ENCODE results near the gene ZNF462.

Gene ZNF462

DNA sequence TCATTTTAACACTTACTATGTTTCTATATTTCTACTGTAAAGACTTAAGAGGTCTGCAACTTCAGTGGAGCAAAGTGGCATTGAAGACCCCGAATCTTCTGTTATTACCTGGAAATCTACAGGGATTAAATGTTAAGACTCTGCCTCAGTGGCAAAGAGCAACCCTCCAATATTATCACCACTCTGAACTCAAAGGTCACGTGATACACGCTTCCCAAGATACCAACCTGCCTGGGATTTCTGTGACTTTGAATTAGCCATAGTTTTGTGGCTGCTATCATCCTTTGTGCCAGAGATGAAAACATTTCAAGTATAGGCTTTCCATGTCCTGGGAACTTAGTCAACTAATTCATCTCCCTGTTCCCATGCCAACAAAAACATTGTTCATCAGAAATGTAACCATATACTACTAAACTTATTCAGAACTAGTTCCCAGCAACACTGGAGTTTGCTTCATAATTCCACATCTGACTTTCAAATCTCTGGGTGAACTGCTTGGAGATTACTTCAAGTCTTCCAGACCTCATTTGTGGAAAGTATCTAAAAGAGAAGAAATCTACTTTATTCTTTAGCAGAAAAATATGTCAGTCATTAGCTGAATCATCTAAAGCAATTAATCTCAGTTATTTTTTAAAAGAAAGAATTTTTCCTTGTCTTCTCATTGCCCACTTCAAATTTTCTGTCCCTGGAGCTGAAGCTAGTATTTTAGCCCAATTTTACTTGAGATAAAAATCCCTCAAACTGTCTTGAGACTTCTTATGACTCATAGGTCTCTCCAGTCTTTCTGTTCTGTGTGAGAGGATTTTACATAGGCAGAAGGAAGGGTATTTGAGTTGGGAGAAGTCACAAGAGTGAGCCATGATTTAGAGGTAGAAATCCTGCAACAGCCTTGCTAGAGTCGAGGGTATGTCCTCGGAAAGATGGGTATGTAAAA is 83.0 kb downstream of the ZNF462 start:
- Histone ChIP-seq H3K9ac (ENCODE audit: low read length) (no peak overlapping the region), H3K36me3 (ENCODE audit: control insufficient read depth, insufficient read depth, low read length) (peaks cover 73% of the 10 kb centered on the region)

GRCh38 chr9:106947106-106947900 is 84.3 kb downstream of the ZNF462 start:
- Histone ChIP-seq H3K27me3 (ENCODE audit: control insufficient read depth, insufficient read depth, low read length) (no peaks in the 10 kb centered on the region), H3K4me1 (ENCODE audit: control insufficient read depth, insufficient read depth, low read length) (no peaks in the 10 kb centered on the region)

More for the DNA sequence above, 83.0 kb downstream of the ZNF462 start:
- Histone ChIP-seq H3K27ac (ENCODE audit: low read depth, low read length) (no peak overlapping the region), H3K4me1 (ENCODE audit: control insufficient read depth, insufficient read depth, low read length) (no peaks in the 10 kb centered on the region), H3K9me3 (ENCODE audit: control insufficient read depth, insufficient read depth, low read depth, low read length) (no peaks in the 10 kb centered on the region), H3K27me3 (ENCODE audit: control insufficient read depth, insufficient read depth, low read length) (no peaks in the 10 kb centered on the region), H3K4me3 (ENCODE audit: low read depth, low read length) (no peak overlapping the region)

DNA sequence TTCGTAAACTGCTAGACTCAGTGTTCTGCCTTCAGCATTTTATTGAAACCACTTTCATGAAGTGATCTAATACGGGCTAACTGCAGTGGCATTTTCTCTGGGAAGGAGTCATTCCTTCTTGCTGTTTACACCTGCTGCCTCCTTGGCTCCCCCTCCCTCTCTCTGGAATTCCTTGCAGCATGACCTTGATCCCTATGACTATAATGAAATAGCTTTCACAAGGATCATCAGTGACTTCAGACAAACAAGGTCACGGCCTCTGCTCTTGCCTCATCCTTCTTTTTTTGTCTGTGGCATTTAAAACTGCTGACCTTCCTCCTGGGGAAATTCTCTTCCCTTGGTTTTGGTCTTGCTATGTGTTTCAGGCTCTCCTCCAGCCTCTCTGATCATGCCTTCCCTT is 90.2 kb downstream of the ZNF462 start:
- Histone ChIP-seq H3K9ac (ENCODE audit: low read length) (no peak overlapping the region), H3K4me1 (ENCODE audit: control insufficient read depth, insufficient read depth, low read length) (no peaks in the 10 kb centered on the region), H3K9me3 (ENCODE audit: control insufficient read depth, insufficient read depth, low read depth, low read length) (no peaks in the 10 kb centered on the region), H3K36me3 (ENCODE audit: control insufficient read depth, insufficient read depth, low read length) (peaks cover 73% of the 10 kb centered on the region), H3K27ac (ENCODE audit: low read depth, low read length) (no peak overlapping the region), H3K4me3 (ENCODE audit: low read depth, low read length) (no peak overlapping the region), H3K27me3 (ENCODE audit: control insufficient read depth, insufficient read depth, low read length) (no peaks in the 10 kb centered on the region)

More at GRCh38 chr9:106947106-106947900, 84.3 kb downstream of the ZNF462 start:
- H3K27ac ChIP-seq (ENCODE audit: low read depth, low read length) = no peak overlapping the region
- H3K9ac ChIP-seq (ENCODE audit: low read length) = no peak overlapping the region
- peaks cover 68% of the 10 kb centered on the region for H3K36me3 ChIP-seq (ENCODE audit: control insufficient read depth, insufficient read depth, low read length)
- no peaks in the 10 kb centered on the region for H3K9me3 ChIP-seq (ENCODE audit: control insufficient read depth, insufficient read depth, low read depth, low read length)
- H3K4me3 ChIP-seq (ENCODE audit: low read depth, low read length) = no peak overlapping the region

DNA sequence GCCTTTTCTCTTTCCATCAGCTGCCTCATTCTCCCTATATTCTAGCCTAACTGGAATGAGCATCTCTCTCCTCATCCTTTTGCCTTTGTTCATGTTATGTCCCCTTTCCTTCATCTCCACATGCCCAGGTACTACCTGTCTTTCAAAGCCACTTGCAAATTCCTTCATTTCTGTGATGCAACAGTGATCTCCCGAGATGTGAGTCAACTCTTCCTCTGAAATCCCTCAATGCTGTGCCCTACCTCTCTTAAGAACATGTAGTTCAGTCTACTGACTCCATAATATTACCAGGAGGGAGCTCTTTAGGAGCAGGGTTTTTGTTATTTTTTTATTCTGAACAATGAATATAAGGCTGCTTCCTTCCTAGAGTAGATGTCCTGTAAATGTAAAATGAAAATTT is 91.6 kb downstream of the ZNF462 start:
- Histone ChIP-seq H3K27me3 (ENCODE audit: control insufficient read depth, insufficient read depth, low read length) (no peaks in the 10 kb centered on the region), H3K9me3 (ENCODE audit: control insufficient read depth, insufficient read depth, low read depth, low read length) (no peaks in the 10 kb centered on the region), H3K27ac (ENCODE audit: low read depth, low read length) (no peak overlapping the region), H3K4me1 (ENCODE audit: control insufficient read depth, insufficient read depth, low read length) (no peaks in the 10 kb centered on the region), H3K9ac (ENCODE audit: low read length) (no peak overlapping the region), H3K36me3 (ENCODE audit: control insufficient read depth, insufficient read depth, low read length) (peaks cover 82% of the 10 kb centered on the region), H3K4me3 (ENCODE audit: low read depth, low read length) (no peak overlapping the region)

- Histone ChIP-seq H3K27ac (ENCODE audit: low read depth, low read length) (no peak overlapping the region), H3K4me3 (ENCODE audit: low read depth, low read length) (no peak overlapping the region), H3K27me3 (ENCODE audit: control insufficient read depth, insufficient read depth, low read length) (no peaks in the 10 kb centered on the region), H3K9me3 (ENCODE audit: control insufficient read depth, insufficient read depth, low read depth, low read length) (no peaks in the 10 kb centered on the region), H3K36me3 (ENCODE audit: control insufficient read depth, insufficient read depth, low read length) (peaks cover 83% of the 10 kb centered on the region), H3K4me1 (ENCODE audit: control insufficient read depth, insufficient read depth, low read length) (no peaks in the 10 kb centered on the region; the same call in 1 of the 2 replicates), H3K9ac (ENCODE audit: low read length) (no peak overlapping the region)
Observed at GRCh38 chr9:106954974-106955850, 92.2 kb downstream of the ZNF462 start.

GRCh38 chr9:106956971-106957370 is 94.0 kb downstream of the ZNF462 start:
- Histone ChIP-seq H3K4me3 (ENCODE audit: low read depth, low read length) (no peak overlapping the region), H3K4me1 (ENCODE audit: control insufficient read depth, insufficient read depth, low read length) (no peaks in the 10 kb centered on the region; the same call in 1 of the 2 replicates), H3K27me3 (ENCODE audit: control insufficient read depth, insufficient read depth, low read length) (no peaks in the 10 kb centered on the region), H3K36me3 (ENCODE audit: control insufficient read depth, insufficient read depth, low read length) (peaks cover 94% of the 10 kb centered on the region), H3K9ac (ENCODE audit: low read length) (no peak overlapping the region), H3K9me3 (ENCODE audit: control insufficient read depth, insufficient read depth, low read depth, low read length) (peaks cover 3% of the 10 kb centered on the region; the same call in 1 of the 2 replicates), H3K27ac (ENCODE audit: low read depth, low read length) (no peak overlapping the region)

GRCh38 chr9:106958955-106959657 is 96.1 kb downstream of the ZNF462 start:
- Histone ChIP-seq H3K36me3 (ENCODE audit: control insufficient read depth, insufficient read depth, low read length) (peaks cover 96% of the 10 kb centered on the region), H3K27ac (ENCODE audit: low read depth, low read length) (no peak overlapping the region), H3K27me3 (ENCODE audit: control insufficient read depth, insufficient read depth, low read length) (no peaks in the 10 kb centered on the region), H3K9me3 (ENCODE audit: control insufficient read depth, insufficient read depth, low read depth, low read length) (peaks cover 3% of the 10 kb centered on the region; the same call in 1 of the 2 replicates), H3K9ac (ENCODE audit: low read length) (no peak overlapping the region), H3K4me3 (ENCODE audit: low read depth, low read length) (no peak overlapping the region), H3K4me1 (ENCODE audit: control insufficient read depth, insufficient read depth, low read length) (no peaks in the 10 kb centered on the region; the same call in 1 of the 2 replicates)

GRCh38 chr9:106960258-106960657 is 97.3 kb downstream of the ZNF462 start:
- Histone ChIP-seq H3K27me3 (ENCODE audit: control insufficient read depth, insufficient read depth, low read length) (no peaks in the 10 kb centered on the region), H3K9me3 (ENCODE audit: control insufficient read depth, insufficient read depth, low read depth, low read length) (peaks cover 3% of the 10 kb centered on the region; the same call in 1 of the 2 replicates), H3K27ac (ENCODE audit: low read depth, low read length) (peak overlapping the region; percentile 7; the same call in 1 of the 2 replicates), H3K36me3 (ENCODE audit: control insufficient read depth, insufficient read depth, low read length) (peaks cover 91% of the 10 kb centered on the region), H3K9ac (ENCODE audit: low read length) (no peak overlapping the region), H3K4me3 (ENCODE audit: low read depth, low read length) (no peak overlapping the region), H3K4me1 (ENCODE audit: control insufficient read depth, insufficient read depth, low read length) (no peaks in the 10 kb centered on the region; the same call in 1 of the 2 replicates)

GRCh38 chr9:106961623-106962022 is 98.7 kb downstream of the ZNF462 start:
- no peak overlapping the region for H3K4me3 ChIP-seq (ENCODE audit: low read depth, low read length)
- H3K27me3 ChIP-seq (ENCODE audit: control insufficient read depth, insufficient read depth, low read length) = no peaks in the 10 kb centered on the region
- H3K9ac ChIP-seq (ENCODE audit: low read length) = no peak overlapping the region
- H3K36me3 ChIP-seq (ENCODE audit: control insufficient read depth, insufficient read depth, low read length) = peaks cover 82% of the 10 kb centered on the region
- H3K27ac ChIP-seq (ENCODE audit: low read depth, low read length) = no peak overlapping the region
- H3K4me1 ChIP-seq (ENCODE audit: control insufficient read depth, insufficient read depth, low read length) = no peaks in the 10 kb centered on the region; the same call in 1 of the 2 replicates
- peaks cover 3% of the 10 kb centered on the region; the same call in 1 of the 2 replicates for H3K9me3 ChIP-seq (ENCODE audit: control insufficient read depth, insufficient read depth, low read depth, low read length)

DNA sequence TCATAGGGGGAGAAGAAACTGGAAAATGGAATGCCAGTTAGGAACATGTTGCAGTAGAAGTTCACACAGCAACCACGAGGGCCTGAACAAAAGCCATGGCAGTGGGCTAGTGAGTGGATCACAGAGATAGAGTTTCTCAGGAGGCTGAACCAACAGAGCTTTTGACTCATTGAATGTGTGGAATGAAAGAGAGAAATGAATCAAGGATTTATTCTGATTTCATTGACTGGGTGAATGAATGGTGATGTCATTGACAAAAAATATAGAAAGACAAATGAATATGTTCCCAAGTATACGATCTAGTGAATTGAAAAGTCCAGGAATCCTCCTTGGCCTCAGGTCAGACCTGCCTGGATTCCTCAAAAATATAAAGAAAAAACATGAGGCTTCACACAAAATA is 99.2 kb downstream of the ZNF462 start:
- no peak overlapping the region for H3K9ac ChIP-seq (ENCODE audit: low read length)
- H3K36me3 ChIP-seq (ENCODE audit: control insufficient read depth, insufficient read depth, low read length) = peaks cover 78% of the 10 kb centered on the region
- H3K4me1 ChIP-seq (ENCODE audit: control insufficient read depth, insufficient read depth, low read length) = no peaks in the 10 kb centered on the region; the same call in 1 of the 2 replicates
- no peak overlapping the region for H3K4me3 ChIP-seq (ENCODE audit: low read depth, low read length)
- H3K27me3 ChIP-seq (ENCODE audit: control insufficient read depth, insufficient read depth, low read length) = no peaks in the 10 kb centered on the region
- peaks cover 3% of the 10 kb centered on the region; the same call in 1 of the 2 replicates for H3K9me3 ChIP-seq (ENCODE audit: control insufficient read depth, insufficient read depth, low read depth, low read length)
- H3K27ac ChIP-seq (ENCODE audit: low read depth, low read length) = no peak overlapping the region

Data from HUES6 (cell line).